Hepatocyte (in vitro differentiated cells): ENCODE measurements around the gene KCNK4.

Source experiments
- EZH2phosphoT487 ChIP-seq: fragments of 200-600 bp; sonication (generic); IDR thresholded peaks from one replicate; pipeline ENCODE4 v1.6.1; 2018; ENCODE audit warnings: antibody characterized with exemption, mild to moderate bottlenecking, low read depth, moderate library complexity; ENCODE audit not compliant: unreplicated experiment, severe bottlenecking
- TF ChIP-seq, protein P1 (sequence below): fragments of 200-600 bp; sonication (generic); IDR thresholded peaks from 2 replicates; pipeline ENCODE4 v1.5.1; 2016; ENCODE audit warnings: antibody characterized with exemption, mild to moderate bottlenecking; ENCODE audit not compliant: poor library complexity

DNA sequence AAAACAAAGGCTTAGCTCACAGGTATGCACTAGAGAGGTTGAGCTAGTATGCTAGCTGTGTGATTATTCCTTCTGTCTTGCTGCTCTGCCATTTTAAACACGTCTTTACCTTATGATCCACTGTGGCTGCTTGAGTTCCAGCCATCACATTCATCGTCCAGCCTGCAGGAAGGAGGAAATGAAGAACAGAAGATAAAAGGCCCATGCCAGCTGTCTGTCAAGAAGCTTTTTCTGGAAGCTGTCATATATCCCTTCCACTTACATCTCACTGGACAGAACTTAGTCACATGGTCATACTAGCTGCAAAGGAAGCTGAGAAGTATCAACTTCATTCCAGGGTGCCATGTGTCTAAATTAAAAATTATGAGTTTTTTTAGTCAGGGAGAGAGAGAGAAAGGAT, 36.3 kb downstream of the KCNK4 start:
- TF ChIP-seq, protein P1, sequence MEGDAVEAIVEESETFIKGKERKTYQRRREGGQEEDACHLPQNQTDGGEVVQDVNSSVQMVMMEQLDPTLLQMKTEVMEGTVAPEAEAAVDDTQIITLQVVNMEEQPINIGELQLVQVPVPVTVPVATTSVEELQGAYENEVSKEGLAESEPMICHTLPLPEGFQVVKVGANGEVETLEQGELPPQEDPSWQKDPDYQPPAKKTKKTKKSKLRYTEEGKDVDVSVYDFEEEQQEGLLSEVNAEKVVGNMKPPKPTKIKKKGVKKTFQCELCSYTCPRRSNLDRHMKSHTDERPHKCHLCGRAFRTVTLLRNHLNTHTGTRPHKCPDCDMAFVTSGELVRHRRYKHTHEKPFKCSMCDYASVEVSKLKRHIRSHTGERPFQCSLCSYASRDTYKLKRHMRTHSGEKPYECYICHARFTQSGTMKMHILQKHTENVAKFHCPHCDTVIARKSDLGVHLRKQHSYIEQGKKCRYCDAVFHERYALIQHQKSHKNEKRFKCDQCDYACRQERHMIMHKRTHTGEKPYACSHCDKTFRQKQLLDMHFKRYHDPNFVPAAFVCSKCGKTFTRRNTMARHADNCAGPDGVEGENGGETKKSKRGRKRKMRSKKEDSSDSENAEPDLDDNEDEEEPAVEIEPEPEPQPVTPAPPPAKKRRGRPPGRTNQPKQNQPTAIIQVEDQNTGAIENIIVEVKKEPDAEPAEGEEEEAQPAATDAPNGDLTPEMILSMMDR, result no peak
- no peak for TF ChIP-seq EZH2phosphoT487
